Right renal pelvis (tissue), 4 donors: ENCODE data around the gene BANF2. TPM values are rescaled to one million over a fixed set of nuclear protein-coding genes. Genes with fewer than 3 reads are reported as not detected.

Source experiments
- DNase-seq, 4 donors: peaks; one replicate each; pipeline ENCODE4 v3.0.0-alpha.2; 2013; ENCODE audit warnings: low read depth in 4 of 4, low spot score in 3 of 4, missing footprints in 1 of 4
- polyA plus RNA-seq, 4 donors: library from polyadenylated mRNA; unstranded; fragments of 120-200 nt; gene quantifications; one replicate each; pipeline ENCODE4 v1.2.1, GENCODE V29; 2013; ENCODE audit not compliant: insufficient read length in 4 of 4

Gene BANF2
- polyA plus RNA-seq, 4 donors = 0.18 TPM; not detected in 3

GRCh38 chr20:17663486-17663885 lies 36.3 kb upstream of the BANF2 start:
- no peak for DNase-seq

GRCh38 chr20:17664025-17664633 lies 35.6 kb upstream of the BANF2 start:
- DNase-seq = no peak

- no peak for DNase-seq
These were observed 34.0 kb upstream of the BANF2 start for GRCh38 chr20:17665756-17666155.

GRCh38 chr20:17666481-17666880 lies 33.3 kb upstream of the BANF2 start:
- DNase-seq = no peak

- no peak for DNase-seq
These were observed 32.3 kb upstream of the BANF2 start for GRCh38 chr20:17667445-17667844.

GRCh38 chr20:17668432-17668831 lies 31.3 kb upstream of the BANF2 start:
- DNase-seq = no peak

- no peak for DNase-seq
These were observed 30.3 kb upstream of the BANF2 start for GRCh38 chr20:17669306-17669931.

GRCh38 chr20:17671011-17671410 lies 28.8 kb upstream of the BANF2 start:
- DNase-seq = no peak

GRCh38 chr20:17671565-17671964 lies 28.2 kb upstream of the BANF2 start:
- DNase-seq = no peak

GRCh38 chr20:17673084-17673483 lies 26.7 kb upstream of the BANF2 start:
- DNase-seq = no peak

- DNase-seq = no peak
These were observed 24.8 kb upstream of the BANF2 start for GRCh38 chr20:17674722-17675518.

GRCh38 chr20:17675519-17676377 lies 24.0 kb upstream of the BANF2 start:
- no peak for DNase-seq

- DNase-seq = no peak
These were observed 23.4 kb upstream of the BANF2 start for GRCh38 chr20:17676378-17676759.

GRCh38 chr20:17676942-17677341 lies 22.8 kb upstream of the BANF2 start:
- DNase-seq = no peak

- no peak for DNase-seq
These were observed 21.5 kb upstream of the BANF2 start for GRCh38 chr20:17678295-17678694.

GRCh38 chr20:17678886-17679285 lies 20.9 kb upstream of the BANF2 start:
- no peak for DNase-seq

GRCh38 chr20:17679941-17680835 lies 19.6 kb upstream of the BANF2 start:
- DNase-seq = no peak

- peak in 2 of 4 donors; percentile 56 to 58 for DNase-seq
These were observed 18.7 kb upstream of the BANF2 start for GRCh38 chr20:17680836-17681725.

GRCh38 chr20:17681726-17682102 lies 18.1 kb upstream of the BANF2 start:
- no peak for DNase-seq
